GM18873 (cell line): ENCODE data around the gene MIX23.
"Not testable (repeated sequence)": the region's sequence is repeated elsewhere in the genome, so short reads cannot be mapped to it uniquely, and the experiment has no call there.

ENCODE experiments used
- ATAC-seq: cut with Tn5 transposase; IDR thresholded peaks from one replicate; pipeline ENCODE4 v1.9.1; 2021; ENCODE audit warnings: mild to moderate bottlenecking, moderate library complexity, moderate number of reproducible peaks; ENCODE audit not compliant: unreplicated experiment, low FRiP score

The MIX23 gene

DNA sequence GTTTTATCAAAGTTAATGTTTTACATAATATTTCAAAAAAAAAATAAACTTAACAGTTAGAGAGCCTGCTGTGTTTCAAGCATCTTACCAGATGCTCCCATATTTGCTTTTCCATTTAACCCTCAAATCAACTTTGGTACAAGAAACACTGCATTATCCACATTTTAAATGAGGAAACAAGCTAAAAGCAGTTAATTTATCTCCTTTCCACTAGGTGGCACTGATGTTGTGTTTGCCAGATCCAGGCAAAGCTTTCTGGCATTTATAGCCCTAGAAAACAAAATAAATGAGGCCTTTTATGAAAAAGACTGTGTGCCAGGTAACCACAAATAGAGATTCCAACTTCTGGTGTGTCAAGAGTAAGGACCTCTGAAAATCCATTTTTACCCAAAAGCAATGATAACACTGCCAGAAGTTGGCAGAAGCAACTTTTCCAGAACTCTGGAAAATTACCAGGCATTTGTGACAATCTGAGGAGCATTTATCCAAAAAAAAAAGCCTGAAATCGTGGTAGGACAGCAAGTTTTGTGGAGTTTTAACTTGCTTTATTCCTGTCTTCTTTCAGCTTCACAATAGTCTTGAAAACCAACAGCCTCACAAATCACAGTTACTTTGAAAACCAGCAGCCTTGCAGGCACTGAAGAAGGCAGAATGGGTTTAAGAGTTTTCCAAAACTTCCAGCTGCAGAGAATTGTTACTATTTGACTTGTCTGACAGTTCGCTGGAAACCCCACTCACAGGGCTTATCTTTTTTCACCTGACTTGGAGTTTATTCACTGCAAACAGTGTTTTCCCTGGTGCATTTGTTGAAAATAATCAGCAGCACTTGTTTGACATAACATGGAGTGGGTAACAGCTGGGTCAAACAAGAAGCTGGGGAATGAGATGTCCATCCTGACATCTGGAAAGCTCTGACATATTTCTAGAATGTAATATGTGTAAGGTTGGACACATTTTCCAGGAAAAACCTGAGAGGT is 10.1 kb upstream of the MIX23 start:
- ATAC-seq: no peak

DNA sequence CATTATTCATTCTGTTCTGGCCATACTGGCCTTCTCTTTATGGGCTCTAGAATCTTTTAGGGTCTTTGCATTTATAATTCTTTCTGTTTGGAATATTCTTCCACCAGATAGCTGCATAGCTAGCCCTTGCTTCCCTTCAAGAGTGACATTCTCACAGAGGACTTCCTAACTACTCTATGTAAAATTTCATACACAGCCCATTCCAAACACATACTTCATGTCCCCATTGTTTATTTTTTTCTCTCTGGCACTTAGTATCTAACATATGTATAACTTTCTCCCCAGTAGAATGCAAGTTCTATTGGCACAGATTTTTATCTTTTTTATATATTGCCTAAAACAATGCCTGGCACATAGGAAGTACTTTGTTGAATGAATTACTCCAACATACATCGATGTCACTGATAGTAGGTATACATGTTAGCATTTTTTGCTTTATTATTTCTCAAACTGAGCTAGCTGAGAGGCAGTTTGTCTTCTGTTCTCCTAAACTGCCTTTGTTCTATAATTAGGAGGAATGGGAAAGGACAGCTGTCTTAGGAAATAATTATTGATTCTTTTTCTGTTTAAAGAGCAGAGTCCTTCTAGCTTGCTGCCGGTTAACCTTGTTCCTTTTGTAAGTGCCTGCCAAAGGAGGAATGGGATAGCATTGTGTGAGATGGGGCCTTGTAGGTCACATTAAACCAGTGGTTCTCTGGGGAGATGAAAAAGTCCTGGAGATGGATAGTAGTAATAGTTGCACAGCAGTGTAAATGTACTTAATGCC is 8.8 kb upstream of the MIX23 start:
- no peak for ATAC-seq

- no peak for ATAC-seq
Measured at GRCh38 chr3:122390665-122391064, 7.6 kb upstream of the MIX23 start.

DNA sequence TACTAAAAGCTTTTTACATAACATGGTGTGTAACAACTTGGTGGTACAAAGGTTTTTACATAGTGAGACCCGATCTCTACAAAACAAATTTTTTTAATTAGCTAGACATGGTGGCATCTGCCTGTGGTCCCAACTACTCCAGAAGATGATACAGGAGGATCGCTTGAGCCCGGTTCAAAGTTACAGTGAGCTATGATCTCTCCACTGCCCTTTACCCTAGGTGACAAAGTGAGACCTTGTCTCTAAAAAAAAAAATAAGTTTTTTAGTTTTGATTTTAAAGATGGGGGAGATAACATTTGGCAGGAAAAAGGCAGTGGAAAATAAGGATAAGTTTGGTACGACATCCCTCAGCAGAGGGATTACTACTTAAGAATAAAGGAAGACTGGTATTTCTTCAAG is 6.9 kb upstream of the MIX23 start:
- no peak for ATAC-seq

- no peak for ATAC-seq
Measured at GRCh38 chr3:122389197-122389596, 6.2 kb upstream of the MIX23 start.

GRCh38 chr3:122387709-122388108 is 4.7 kb upstream of the MIX23 start:
- no peak for ATAC-seq

DNA sequence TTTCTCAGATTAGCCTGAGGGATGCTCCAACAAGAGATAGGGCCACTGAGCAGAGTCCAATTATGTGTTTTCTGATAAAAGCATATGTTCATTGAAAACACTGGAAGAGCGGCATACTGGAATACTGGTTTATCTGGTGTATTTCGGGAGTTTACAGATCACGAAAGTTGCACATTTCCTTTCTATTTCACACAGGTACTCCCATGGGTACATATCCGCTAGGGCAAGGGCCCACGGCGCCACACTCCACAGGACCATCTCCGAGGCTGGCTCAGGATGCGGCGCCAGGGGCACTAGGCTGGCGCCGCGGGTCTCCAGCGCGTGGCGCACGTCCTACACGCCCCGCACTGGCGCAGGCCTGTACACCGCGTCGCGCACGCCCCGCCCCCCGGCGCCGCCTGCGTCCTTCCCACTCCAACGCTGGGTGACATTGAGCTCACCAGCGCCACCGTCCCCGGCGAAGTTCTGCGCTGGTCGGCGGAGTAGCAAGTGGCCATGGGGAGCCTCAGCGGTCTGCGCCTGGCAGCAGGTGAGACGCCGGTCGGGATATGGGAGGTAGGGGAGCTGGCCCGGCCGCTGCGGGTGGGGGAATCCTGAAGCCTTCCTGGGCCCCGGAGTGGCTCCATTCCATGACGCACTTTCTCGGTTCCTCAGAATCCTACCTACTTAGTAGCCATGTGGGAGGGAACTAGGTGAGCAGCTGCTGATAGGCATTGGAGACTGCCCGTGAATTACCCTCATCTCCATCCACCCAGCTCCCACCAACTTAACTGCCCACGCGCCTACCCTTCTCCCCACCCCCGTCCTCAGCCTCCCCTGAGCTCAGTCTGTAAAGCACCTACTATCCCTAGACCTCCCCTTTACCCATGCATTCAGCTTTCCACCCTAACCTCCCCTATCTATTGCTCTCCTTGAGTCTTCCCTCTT is 1.0 kb upstream of the MIX23 start, which contains the start of gene FAM162A:
Gene FAM162A, plus strand, starts transcription at position 412 of the 927 bp plus-strand sequence. Its CDS starts 84 bp downstream, at position 496.
- ATAC-seq: peak; percentile 78

GRCh38 chr3:122377975-122378374 is 5.1 kb downstream of the MIX23 start:
- no peak for ATAC-seq

GRCh38 chr3:122374034-122374433 is 9.0 kb downstream of the MIX23 start:
- no peak for ATAC-seq

DNA sequence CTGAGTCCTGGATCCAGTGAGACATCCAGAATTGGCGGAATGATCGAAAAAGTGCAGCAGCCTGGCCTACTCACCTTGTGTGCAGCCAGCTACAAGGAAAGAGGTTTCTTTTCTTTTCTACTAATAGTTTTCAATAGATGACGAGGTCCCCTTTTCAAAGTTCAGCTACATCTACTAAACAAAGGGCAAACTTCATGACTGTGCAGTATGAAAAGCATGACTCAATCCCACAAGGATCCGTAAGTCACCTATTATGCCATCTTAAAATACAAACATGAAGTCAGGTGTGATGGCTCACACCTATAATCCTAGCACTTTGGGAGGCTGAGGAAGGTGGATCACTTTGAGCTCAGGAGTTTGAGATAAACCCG is 16.7 kb downstream of the MIX23 start:
- ATAC-seq: no peak

DNA sequence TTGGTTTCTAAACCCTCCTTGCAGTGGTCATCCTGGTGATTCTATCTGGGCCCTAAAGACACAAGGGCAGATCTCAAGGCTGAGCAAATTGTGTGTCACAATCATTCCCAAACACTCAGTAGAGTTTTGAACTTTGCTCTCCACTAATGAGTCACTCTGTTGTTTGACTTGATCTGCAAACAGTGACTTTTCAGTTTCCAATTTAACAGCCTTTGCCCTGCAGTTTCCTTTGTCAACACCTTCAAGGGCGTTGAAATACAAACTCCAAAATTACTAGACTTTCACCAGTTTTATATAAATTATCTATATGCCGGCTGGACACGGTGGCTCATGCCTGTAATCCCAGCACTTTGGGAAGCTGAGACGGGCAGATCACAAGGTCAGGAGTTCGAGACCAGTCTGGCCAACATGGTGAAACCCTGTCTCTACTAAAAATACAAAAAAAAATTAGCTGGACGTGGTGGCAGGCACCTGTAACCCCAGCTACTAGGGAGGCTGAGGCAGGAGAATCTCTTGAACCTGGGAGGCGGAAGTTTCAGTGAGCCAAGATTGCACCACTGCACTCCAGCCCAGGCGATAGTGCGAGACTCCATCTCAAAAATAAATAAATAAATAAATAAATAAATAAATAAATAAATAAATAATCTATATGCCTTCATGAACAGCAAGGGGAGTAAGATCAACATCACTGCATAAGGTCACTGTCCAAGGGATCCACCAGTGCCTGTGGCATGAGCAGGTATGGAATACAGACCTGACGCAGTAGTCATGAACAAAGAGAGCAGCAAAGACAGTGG is 17.3 kb downstream of the MIX23 start:
- not testable (repeated sequence) for ATAC-seq

DNA sequence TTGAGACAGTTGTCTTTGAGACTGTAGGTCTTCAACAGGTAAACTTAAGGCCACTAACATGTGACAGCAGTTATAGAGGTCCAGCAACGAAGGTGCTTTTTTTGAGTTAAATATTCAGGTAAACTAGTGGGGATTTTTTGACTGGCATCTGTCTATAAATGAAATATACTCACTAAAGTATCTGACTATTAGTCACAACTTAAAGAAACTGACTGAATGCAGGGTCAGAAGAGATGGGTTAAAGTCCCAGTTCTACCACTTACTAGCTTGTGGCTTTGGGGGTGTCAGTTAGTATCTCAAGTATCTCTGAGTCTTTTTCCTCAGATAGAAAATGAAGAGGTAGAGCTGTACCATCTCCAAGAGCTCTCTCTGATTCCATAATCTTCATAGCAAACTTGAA is 18.0 kb downstream of the MIX23 start:
- ATAC-seq: no peak

DNA sequence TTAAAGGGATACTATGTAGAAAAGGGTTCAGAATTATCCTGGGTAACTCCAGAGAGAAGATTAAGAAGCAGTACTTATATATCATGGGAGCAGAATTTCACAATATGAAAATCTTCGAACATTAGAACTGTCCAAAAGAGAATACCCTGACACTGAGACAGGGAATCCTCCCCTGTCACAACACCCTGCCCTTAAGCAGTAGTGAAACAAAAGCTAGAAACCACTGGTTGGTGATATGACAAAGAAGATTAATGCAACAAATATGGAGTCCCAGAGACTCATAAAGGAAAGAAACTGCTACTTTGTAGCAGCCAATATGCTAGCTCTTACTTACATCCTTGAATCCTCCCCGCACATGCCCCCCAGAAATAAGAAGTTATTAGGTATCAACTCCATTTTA is 18.5 kb downstream of the MIX23 start:
- ATAC-seq: no peak

DNA sequence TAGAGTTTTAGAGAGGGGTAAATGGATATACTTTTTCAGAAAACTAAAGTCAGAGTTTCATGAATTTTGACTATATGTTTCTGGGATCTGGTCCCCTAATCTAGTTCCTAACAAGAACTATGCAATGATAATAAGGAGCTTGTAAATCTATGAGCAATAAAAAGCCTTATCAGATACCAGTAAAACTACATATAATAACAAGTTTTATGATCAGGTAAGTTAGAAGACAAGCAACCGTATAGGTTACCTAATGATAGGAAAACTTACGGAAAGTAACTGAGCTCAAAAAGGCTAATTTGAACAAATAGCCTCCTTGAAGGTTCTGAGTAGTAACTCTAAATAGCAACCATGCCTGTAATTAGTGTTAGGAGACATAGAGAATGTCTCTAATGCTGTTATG is 21.0 kb downstream of the MIX23 start:
- ATAC-seq: no peak

GRCh38 chr3:122358703-122359032 is 24.4 kb downstream of the MIX23 start:
- ATAC-seq: no peak

GRCh38 chr3:122357828-122358702 is 25.0 kb downstream of the MIX23 start:
- no peak for ATAC-seq

- no peak for ATAC-seq
Measured at GRCh38 chr3:122356402-122356801, 26.6 kb downstream of the MIX23 start.

GRCh38 chr3:122355612-122356011 is 27.4 kb downstream of the MIX23 start:
- no peak for ATAC-seq

GRCh38 chr3:122353893-122354401 is 29.1 kb downstream of the MIX23 start:
- no peak for ATAC-seq
